ENCODE measurements around the gene ACTR1A.

DNA sequence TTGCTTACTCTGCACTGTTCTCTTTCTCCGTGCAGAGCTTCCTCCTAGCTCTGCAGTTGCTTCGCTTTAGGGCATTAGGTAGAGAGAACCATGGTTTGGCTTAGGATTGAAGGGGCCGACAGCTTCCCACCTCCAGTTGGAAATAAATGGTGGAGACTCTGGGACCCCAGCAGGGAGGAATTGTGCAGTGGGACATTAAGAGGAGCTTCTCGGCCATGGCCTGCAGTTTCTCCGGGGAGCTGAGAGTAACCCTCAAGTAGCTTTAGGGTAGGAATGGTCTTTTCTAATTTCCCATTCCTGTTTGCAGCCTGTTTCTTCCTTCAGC is 2.4 kb upstream of the ACTR1A start:
- no peak for TF ChIP-seq CTCF (IDR thresholded peaks at IDR 0.05)
- no peak for TF ChIP-seq SMAD4 (CRISPR knock-in tag; IDR thresholded peaks at IDR 0.05)
